Activated T-helper 1 cell treated with Interleukin-2 at 50 U/mL for 16 hours (primary cell): ENCODE data around the gene PPOX.

Experiments
- DNase-seq: peaks from one replicate; pipeline ENCODE4 v3.0.0-alpha.2; 2020; ENCODE audit warnings: low read depth

The PPOX gene

DNA sequence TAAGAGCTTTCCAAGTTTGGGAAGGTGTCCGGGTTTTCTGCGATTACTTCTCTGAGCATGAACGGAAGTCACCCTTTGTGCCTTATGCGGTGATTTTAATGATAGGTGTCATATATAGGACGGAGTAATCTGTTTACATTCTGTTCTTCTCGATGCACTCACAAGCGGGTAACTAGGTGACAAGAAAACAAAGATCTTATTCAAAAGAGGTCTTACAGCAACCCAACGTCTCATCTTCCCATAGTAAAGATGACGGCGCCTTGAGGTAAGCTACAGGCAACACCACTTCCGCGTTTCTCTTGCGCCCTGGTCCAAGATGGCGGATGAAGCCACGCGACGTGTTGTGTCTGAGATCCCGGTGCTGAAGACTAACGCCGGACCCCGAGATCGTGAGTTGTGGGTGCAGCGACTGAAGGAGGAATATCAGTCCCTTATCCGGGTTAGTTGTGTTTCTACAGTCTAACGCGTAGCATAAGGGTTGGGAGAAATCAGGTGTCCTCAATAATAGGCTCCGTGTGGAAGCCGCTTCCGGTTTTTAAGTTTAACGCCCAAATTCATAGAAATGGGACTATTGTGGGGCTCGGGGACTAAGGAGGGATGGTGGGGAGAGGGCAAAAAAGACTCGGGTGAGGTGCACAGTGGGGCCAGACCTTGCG, 12.4 kb upstream of the PPOX start, which contains the start of gene UFC1:
TSS of gene UFC1 (plus strand) at position 297 of the 656 bp plus-strand sequence. CDS start at position 317, 20 bp downstream.
- DNase-seq: peak; percentile 69

- DNase-seq: no peak
Measured at GRCh38 chr1:161157867-161158266, 8.4 kb upstream of the PPOX start.

- no peak for DNase-seq
Measured at GRCh38 chr1:161158316-161159010, 7.8 kb upstream of the PPOX start.

DNA sequence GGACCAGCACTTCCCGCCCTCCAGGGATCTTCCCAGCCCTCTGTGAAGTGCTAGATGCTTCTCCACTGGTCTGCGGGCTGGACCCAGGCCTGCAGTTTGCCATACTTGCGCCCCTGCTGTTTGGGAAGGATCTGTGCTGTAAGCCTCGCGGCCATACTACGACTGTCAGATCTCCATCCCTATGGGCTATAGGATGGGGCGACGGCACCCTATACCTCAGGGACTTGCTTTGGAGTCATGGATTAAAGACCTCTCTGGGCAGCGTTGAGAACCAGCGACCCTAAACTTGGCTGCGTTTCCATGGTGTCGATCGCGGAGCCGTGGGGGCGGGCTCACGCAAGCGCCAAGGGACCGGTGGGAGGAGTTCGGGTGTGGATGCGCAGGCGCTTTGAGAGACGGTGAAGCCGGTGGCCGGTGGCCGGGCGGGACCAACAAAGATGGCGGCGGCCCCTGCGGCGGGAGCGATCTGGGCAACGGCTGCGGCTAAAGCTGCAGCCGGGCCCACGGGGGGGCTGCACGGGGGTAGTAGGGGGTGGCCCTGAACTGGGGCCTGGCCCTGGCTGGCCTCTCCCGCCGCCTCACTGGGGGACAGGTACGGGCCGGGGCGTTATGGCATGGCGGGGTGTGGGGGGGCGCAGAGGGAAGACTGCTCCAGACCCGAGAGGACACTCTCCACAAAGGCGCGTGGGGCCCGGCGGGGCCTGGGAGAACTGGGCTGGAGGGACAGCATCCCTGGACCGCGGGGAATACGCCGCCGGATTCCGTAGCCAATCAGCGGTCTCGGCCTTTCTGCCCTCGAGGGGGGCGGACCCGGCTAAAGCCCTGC, 6.9 kb upstream of the PPOX start, which contains the start of gene USP21:
TSS of gene USP21 (plus strand) at position 414 of the 826 bp plus-strand sequence. CDS start 1,141 bp downstream, outside the sequence.
- DNase-seq: peak; percentile 86

DNA sequence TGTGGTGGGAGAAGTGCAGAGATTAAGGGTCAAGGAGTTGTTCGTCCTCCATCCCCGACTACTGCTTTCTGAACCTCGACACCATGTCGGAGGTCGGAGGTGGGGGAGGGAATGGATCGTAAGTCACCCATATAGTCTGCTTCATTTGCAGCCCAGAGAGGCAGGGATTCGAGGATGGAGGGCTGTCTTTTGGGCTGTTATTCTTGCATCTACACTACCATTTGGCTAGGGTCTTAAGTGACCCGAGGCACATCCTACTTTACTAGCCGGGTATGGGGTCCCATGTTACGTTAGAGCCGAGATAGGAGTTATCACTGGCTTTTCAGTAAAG, 6.3 kb upstream of the PPOX start:
- no peak for DNase-seq

- DNase-seq: no peak
Measured at GRCh38 chr1:161160671-161161145, 5.5 kb upstream of the PPOX start.

DNA sequence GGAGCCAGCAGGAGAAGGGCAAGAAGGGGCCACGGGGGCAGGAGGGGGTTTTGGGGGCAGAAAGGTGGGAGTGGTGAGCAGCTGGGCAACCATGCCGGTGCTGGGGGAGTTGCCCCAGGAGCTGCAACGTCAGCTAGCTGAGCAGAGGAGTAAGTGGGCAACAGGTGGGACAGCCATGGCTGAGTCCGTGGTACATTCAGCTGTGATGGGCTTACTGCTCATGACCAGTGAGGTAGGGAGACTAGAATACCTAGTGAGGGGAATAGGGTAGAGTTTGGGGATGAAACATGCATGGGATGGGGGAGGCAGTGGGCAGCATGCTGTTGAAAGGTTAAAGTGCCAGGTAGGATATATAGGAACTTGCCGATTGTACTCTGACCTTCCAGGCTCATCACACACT, 4.6 kb upstream of the PPOX start:
- DNase-seq: no peak

- DNase-seq: no peak
Measured at GRCh38 chr1:161162052-161162451, 4.2 kb upstream of the PPOX start.

DNA sequence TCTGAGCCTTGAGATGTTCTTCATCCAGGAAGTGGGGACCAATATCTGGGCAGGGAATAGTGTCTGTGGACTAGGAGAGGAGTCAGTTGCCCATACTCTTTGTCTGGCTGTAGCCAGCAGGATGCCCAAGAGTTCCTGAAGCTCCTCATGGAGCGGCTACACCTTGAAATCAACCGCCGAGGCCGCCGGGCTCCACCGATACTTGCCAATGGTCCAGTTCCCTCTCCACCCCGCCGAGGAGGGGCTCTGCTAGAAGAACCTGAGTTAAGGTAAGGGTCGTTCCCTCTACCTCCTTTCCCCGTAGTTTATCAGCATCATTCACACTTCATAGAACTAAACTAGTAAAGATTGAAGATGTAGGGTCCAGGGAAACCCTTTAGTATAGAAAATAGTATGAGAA, 3.4 kb upstream of the PPOX start:
- DNase-seq: no peak

GRCh38 chr1:161163793-161164192, 2.4 kb upstream of the PPOX start:
- no peak for DNase-seq

DNA sequence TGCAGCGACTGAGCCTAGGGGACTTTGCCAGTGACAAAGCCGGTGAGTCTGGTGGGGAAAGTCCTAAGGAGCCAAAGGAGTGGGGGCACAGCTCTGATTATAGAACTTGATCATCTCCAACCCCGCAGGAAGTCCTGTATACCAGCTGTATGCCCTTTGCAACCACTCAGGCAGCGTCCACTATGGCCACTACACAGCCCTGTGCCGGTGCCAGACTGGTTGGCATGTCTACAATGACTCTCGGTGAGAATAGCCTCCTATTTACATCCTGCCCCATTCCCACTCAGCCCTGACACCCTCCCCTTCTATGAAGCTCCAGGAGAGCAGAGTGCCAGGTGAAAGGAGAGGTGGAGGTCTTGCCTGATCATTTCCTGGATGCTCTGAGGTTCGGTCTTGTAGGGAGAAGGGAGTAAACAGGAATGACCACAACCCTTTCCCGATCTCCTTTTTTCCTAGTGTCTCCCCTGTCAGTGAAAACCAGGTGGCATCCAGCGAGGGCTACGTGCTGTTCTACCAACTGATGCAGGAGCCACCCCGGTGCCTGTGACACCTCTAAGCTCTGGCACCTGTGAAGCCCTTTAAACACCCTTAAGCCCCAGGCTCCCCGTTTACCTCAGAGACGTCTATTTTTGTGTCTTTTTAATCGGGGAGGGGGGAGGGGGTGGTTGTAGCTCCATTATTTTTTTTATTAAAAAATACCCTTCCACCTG, 1.2 kb upstream of the PPOX start:
- DNase-seq: no peak

DNA sequence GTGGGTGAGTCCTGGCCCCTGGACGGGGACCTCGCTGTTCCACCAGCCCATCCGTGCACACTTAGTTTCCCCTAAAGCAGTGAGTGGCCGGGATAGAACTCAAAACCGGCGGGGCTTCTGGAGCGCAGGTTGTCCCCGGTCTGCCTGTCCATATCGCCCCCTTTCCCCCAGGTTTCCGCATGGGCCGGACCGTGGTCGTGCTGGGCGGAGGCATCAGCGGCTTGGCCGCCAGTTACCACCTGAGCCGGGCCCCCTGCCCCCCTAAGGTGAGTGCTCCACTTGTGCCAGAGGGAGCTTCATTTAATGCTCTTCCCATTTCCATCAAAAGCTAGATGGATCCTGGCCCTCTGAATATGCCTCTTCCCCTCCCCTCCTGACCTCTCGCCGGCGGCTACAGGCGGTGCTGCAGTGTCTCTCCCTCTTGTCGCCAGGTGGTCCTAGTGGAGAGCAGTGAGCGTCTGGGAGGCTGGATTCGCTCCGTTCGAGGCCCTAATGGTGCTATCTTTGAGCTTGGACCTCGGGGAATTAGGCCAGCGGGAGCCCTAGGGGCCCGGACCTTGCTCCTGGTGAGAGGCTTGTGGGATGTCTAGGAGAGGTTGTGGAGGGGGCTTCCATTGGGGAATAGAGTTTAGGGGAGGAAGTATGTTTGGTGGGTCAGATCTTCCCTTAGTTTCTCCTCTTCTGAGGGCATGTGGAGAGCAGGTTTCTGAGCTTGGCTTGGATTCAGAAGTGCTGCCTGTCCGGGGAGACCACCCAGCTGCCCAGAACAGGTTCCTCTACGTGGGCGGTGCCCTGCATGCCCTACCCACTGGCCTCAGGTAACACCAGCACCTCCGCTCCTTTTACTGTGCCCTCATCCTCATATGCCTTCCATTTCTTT, 683 bp downstream of the PPOX start:
- no peak for DNase-seq

- no peak for DNase-seq
Measured at GRCh38 chr1:161168906-161169305, 2.7 kb downstream of the PPOX start.

DNA sequence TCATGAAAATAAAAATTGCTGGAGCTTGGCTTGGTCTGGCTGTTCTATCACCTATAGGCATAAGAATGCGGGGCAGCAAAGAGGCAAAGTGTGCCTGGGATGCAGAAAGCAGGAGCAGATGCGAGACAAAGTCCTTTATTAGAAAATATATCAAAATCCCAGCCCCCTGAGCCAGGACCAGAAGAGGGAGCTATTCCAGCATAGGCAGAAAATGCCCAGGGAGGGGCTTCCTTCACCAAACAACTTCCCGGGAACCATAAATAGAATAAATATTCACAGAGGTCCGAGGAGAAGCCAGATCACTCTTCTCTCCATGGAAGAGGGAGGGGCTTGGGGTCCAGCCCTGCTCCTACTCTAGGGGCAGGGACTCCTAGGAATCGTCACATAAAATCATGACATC, 5.0 kb downstream of the PPOX start:
- no peak for DNase-seq

DNA sequence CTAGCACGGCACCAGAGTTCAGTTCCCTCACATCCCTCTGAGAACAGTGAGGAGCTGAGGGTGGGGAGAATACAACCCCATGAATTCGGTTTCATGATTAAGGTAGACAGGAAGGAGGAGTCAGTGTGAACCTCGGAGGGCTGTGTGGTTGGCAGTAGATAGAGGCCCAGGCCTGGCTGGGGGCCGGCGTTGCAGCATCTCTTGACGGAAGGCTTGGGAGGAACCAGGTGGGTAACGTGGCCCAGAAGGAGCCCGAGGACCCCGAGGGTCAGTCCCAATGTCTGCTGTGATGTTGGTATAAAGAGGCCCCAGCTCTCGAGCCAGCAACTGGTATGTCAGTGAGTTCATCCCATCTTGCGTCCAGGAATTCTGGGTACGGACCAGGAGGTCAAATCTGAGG, 5.5 kb downstream of the PPOX start:
- no peak for DNase-seq

DNA sequence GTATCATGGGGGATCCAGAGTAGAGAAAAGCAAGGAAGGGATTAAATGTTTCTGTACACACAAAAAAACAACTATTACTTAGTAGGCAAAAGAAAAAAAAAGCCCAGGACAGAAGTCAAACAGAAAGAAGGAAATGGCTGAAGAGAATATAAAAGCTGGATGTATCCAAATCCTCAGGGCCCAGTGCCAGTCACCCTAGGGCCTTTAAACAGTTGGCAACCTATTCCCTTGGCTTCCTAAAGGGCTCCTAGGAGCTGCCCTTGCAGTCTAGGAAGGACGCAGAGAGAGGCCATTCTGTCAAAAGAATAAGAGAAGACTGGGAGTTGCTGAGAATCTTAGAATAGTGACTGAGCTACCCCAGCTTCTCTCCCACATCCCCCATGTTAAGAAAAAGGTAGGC, 6.1 kb downstream of the PPOX start:
- DNase-seq: no peak

- DNase-seq: no peak
Measured at GRCh38 chr1:161172776-161173376, 6.7 kb downstream of the PPOX start.

GRCh38 chr1:161173711-161174110, 7.5 kb downstream of the PPOX start:
- DNase-seq: no peak

- DNase-seq: no peak
Measured at GRCh38 chr1:161174911-161175310, 8.7 kb downstream of the PPOX start.

DNA sequence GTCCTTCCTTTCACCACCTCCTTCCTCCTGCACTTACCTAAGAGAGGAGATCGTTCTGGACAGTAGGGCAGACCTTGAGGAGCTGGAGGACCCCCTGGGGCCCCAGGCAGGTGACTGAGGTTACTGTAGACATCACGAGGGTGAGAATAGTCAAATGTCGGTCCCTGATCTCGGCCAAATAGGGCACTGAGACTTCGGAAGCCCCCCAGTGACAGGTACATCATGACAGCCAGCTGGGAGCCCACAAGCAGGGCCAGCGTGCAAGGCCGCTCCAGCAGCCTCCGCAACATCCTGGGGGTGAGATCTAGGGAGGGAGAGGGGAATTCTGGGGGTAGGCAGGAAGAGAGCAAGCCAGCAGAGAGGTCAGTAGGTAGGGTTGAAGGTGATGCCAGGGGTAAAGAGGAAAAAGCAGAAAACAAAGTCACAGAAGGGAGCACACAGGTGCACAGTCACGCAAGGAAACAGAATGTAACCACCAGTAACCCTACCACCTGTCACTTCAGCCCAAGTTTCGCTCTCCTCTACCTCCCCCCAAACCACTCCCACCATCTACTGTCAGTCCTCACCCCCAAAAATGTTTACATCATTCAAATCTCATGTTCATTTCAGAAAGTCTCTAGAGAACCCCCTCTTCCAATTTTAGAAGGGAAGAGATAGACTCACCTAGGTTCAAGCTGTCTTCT, 9.7 kb downstream of the PPOX start:
- DNase-seq: no peak
